GM12864 (cell line): ENCODE measurements around the gene B4GALNT4.

ENCODE experiments used
- DNase-seq: peaks from one replicate; pipeline ENCODE4 v3.0.0-alpha.2; 2011; ENCODE audit warnings: low read depth
- H3K4me3 ChIP-seq: 2 replicates; pipeline ENCODE4 v1.5.1; 2011; ENCODE audit warnings: mild to moderate bottlenecking, low read depth, low read length, control low read depth
- TF ChIP-seq, protein P1 (sequence below): IDR thresholded peaks from 2 replicates; pipeline ENCODE4 v1.5.1; 2011; ENCODE audit warnings: low read depth, mild to moderate bottlenecking, moderate library complexity, low read length, control low read depth, inconsistent platforms; ENCODE audit errors: missing control alignments

The B4GALNT4 gene

DNA sequence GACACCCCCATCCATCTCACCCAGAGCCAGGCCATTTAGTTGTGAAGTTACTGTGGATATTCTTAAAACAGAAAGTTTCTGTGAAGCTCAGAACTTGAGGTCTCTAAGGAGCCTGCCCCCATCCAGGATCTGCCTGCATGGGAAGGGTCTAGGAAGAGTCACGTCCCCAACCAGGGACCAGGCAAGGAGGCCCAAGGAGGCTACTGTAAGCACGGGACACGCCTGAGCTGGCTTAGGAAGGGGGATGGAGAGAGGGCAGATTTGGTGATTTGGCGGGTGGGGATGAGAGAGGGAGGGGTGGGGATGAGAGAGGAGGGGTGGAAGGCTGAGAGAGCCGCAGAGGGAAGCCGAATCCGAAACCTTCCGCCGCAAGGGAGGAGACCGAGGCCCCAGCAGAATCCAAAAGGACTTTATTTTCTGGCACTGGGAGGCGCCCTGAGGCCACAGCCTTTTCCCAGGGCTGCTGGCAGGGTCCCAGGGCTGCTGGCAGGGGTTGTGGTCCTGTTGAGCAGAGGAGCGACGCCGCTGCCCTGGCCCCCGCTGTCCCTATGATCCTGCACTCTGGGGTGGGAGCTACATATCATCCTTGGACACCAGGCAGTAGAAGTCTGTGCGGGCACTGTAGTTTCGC is 36.1 kb downstream of the B4GALNT4 start:
- TF ChIP-seq, protein P1, sequence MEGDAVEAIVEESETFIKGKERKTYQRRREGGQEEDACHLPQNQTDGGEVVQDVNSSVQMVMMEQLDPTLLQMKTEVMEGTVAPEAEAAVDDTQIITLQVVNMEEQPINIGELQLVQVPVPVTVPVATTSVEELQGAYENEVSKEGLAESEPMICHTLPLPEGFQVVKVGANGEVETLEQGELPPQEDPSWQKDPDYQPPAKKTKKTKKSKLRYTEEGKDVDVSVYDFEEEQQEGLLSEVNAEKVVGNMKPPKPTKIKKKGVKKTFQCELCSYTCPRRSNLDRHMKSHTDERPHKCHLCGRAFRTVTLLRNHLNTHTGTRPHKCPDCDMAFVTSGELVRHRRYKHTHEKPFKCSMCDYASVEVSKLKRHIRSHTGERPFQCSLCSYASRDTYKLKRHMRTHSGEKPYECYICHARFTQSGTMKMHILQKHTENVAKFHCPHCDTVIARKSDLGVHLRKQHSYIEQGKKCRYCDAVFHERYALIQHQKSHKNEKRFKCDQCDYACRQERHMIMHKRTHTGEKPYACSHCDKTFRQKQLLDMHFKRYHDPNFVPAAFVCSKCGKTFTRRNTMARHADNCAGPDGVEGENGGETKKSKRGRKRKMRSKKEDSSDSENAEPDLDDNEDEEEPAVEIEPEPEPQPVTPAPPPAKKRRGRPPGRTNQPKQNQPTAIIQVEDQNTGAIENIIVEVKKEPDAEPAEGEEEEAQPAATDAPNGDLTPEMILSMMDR, result no peak
- H3K4me3 ChIP-seq, result no peak overlapping the region
- DNase-seq, result no peak

DNA sequence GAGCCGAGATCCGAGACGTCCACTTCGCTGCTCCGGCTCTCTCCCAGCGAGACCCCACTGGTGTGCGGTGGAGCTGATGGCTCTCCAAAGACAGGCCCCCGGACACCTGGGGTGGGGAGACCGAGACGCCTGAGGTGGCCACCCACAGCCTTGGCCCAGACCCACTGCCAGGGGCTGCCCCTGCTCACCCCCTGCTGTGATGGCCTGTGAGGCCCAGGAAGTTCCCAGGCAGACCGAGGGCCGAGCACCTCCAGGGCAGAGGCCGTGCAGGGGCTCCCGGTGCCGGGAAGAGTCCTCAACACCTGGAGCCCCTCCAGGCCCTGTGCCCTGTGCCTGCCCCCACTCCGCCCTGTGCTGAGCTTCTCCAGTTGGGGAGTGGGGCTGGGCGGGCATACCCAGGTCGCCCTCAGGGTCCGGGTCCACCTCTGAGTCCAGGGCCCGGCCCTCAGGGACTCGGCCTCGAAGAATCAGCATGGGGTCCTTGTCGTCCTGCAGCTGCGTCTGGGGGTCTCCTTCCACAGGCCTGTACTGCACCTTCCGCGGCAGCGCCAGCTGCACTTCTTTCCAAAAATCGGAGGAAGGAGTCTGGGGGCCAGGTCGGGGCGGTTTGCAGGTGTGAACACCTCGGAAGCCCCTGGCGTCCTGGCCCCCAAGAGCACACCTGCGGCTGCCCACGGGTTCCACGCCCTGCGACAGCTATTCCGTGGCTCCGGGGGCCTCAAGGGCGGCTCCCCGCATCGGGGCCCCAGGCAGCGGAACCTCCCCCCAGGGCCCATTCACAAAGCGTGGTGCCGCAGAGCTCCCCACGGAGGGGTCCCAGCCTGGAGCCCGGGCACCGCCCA is 36.9 kb downstream of the B4GALNT4 start:
- peak overlapping the region; percentile 43 for H3K4me3 ChIP-seq
- TF ChIP-seq, protein P1, result no peak
- DNase-seq, result no peak

DNA sequence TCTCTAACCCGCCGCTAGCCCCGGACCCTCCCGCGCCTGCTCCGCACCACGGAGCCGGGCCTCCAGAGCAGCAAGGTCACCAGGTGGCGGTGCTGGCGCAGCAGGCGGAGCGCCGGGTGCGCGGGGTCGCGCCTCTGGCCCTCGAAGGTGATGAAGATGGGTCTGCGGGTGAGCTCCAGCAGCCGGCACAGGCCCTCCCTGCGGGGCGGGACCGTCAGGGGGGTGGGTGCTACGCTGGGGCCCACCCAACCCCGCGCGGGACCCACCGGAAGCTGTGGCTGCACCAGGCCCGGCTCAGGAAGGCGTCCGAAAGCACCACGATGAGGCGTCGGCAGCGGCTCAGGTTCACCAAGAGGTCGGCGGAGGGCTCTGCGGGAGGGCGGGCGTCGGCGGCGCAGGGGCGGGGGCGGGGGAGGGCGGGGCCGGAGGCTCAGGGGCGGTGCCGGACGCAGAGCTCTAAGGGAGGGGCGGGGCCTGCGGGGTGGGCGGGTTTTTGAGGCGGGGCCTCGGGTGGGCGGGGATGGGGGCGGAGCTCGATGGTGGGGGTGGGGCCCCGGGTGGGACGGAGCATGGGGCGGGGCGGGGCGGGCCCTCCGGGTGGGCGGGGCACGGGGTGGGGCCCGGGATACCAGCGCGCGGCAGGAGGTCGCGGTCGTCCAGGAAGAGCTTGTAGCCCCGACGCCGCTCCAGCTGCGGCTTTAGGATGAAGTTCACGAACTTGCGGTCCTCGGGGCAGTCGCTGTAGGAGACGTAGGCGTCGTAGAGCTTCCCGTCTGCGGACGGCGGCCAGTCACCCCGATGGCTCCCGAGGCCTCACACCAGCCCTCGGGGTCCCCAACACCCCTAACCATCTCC is 37.7 kb downstream of the B4GALNT4 start:
- TF ChIP-seq, protein P1, result peak; percentile 22
- DNase-seq, result peak; percentile 76
- peak overlapping the region; percentile 43 for H3K4me3 ChIP-seq

DNA sequence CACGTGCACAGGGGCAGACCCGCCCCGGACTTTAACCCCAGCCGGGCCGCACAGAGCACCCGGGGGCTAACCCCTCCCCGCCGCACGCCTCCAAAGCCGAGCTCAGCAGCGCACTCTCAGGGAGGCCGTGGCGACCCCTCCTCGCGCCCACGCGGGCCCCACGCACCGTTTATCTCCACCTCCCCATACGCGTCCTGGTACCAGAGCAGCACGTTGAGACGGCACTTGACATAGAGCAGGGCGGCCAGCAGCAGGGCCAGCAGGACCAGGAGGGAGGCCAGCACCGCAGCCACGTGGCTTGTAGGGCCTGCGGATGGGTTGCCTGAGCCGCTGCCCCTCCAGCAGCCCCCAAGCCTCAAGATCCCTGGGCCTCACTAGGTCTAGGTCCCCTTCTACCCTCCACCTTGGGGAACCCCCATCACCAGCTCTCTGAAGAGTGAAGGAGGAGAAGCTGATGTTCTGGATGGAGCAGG is 38.4 kb downstream of the B4GALNT4 start:
- no peak overlapping the region for H3K4me3 ChIP-seq
- DNase-seq, result no peak
- TF ChIP-seq, protein P1, result no peak

DNA sequence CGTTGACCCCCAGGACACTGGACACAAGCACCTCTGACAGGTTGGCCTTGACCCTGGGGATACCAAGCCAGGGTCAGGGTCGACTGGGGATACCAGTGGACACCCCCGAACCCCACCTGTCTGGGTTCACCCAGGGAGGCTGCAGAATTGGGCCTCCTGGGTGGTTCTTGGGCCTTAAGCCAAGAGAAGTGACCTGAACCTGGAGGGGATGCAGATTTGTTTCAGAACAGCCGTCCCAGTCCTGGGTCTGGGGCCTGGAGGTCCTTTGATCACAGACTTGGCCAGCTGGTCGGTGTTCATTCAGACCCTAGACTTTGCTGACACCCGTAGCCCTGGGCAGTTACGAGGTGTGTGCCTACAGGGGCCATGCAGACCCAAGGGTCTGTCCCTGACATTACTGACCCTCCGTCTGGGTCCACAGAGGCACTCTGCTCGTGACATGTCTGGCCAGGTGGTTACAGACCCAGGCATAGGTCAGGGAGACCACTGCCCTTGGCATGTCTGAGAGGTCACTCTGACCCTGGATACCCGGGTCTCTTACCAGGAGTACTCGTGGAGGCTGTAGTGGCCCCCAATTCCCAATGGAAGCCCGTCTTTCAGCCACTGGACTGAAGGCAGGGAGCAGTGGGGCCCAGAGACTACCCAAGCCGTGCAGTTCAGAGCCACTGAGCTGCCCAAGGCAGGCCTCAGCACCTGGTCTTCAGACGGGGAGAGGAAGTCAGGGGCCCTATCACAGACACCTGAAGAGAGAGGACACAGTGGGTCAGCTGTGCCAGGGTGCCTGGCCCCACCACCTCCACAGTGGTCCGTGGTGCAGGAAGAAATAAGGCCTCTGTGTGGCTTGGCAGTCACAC is 39.1 kb downstream of the B4GALNT4 start:
- TF ChIP-seq, protein P1, result no peak
- DNase-seq, result no peak
- H3K4me3 ChIP-seq, result no peak overlapping the region

DNA sequence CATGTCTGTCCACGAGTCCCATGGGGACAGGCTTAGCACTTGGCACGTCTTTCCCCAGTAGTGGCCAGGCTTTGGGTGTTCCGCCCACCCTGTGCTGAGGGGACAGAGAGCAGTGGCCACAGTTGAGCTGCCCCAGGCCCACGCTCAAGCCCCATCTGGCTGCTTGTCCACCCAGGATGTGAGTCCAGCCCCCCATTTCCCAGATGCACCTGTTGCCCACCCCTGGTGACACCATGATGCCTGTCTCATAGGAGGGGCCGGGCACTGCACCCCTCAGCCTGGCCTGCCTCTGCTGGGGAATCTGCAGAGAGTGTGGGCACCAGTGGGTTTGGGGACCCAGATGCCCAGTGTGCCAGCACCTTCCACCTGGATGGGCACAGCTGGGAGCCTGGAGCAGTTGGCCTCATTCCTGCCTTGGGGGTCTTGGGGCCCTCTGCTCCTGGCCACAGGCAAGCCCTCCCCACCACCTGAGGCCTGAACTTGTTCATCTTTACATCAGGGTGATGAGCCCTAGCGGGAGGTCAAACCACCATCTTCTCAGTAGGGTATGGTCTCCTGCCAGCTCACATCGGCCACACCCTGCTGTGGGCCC is 39.8 kb downstream of the B4GALNT4 start:
- TF ChIP-seq, protein P1, result no peak
- no peak overlapping the region for H3K4me3 ChIP-seq
- no peak for DNase-seq
